Superior temporal gyrus (tissue), 1 donor: ENCODE measurements around the gene ACVR1B.
A peak's percentile ranks its signal among the peaks of the same experiment; 100 is the strongest.

Source experiments
- DNase-seq: peaks from one replicate; pipeline ENCODE4 v3.0.0-alpha.2; 2016; ENCODE audit errors: extremely low spot score

Gene ACVR1B

GRCh38 chr12:52004042-52004648 is 52.6 kb downstream of the ACVR1B start:
- DNase-seq = peak; percentile 90

GRCh38 chr12:52005218-52005902 is 53.9 kb downstream of the ACVR1B start:
- peak; percentile 49 for DNase-seq

- no peak for DNase-seq
Observed at GRCh38 chr12:52005903-52006703, 54.6 kb downstream of the ACVR1B start.

DNA sequence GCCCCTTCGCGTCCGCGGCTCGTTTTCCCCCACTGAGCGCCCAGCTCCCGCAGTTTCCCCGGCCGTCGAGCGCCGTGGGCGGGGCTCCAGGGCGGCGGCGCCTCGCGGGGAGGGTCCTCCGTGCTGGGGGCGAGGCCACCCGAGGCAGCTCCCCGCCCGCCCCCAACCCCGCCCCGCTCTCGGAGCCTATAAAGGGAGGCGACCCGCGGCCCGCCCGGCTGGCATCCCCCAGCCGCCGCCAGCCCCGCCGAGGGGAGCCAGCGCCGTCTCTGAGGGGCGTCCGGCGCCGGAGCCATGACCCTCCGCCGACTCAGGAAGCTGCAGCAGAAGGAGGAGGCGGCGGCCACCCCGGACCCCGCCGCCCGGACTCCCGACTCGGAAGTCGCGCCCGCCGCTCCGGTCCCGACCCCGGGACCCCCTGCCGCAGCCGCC is 55.2 kb downstream of the ACVR1B start, which contains the start of gene TAMALIN:
Gene TAMALIN, plus strand, starts transcription at position 221 of the 432 bp plus-strand sequence. Its CDS starts 74 bp downstream, at position 295.
- no peak for DNase-seq

DNA sequence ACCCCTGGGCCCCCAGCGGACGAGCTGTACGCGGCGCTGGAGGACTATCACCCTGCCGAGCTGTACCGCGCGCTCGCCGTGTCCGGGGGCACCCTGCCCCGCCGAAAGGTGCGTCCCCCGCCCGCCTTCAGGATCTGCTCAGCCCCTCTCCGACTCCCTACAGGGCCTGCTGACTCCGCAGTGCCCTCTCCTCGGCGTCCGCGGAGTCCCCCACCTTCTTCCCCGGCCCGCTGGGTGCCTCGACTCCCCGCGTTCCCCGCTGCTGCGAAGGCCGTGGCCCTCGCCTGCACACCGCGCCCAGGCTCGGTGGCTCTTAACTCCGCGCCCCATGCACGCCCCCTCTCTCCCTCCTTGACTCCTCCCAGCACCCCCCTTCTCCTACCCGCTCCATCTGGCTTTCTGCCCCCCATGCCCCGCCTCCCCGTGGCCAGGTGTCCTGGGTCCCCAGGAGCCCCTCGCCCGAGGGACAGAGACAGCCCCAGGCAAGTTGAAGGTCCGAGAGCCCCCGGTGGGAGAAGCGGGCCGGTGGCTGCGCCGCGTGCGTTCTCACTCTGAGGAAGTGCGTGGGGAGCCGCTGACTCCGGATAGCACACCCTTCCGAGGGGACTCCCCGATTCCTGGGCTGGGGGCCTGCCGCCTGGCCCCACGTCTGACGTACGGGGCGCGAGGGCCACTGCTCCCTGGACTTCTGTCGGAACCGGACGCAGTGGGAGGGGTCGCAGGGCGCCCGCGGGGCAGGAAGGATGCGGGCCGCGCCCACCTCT is 55.8 kb downstream of the ACVR1B start:
- DNase-seq = no peak

GRCh38 chr12:52007982-52008510 is 56.5 kb downstream of the ACVR1B start:
- DNase-seq = no peak

GRCh38 chr12:52009081-52009751 is 57.7 kb downstream of the ACVR1B start:
- DNase-seq = no peak

DNA sequence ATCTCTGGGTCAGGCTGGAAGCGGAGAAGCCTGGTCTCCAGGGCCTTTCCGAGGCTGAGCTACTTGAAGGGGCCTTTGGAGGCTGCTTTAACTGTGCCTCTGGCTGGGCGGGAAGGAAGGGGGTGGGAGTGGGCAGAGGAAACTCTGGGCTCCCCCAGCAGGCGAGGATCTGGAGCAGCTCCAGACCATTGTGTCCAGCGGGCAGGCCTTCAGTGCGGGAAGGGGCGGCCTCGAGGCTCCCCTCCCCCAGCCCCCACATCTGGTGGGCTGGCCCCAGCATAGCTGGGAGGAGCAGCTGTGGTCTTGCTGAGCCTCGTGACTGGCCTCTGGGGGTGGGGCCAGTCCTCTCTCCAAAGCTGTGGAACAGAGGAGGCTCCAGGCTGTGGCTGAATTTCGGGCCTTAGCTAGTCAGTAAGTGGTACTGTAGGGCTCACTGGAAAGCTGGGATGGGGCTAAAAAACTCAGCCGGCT is 58.7 kb downstream of the ACVR1B start:
- DNase-seq = peak; percentile 86

GRCh38 chr12:52010692-52011601 is 59.4 kb downstream of the ACVR1B start:
- DNase-seq = peak; percentile 19

DNA sequence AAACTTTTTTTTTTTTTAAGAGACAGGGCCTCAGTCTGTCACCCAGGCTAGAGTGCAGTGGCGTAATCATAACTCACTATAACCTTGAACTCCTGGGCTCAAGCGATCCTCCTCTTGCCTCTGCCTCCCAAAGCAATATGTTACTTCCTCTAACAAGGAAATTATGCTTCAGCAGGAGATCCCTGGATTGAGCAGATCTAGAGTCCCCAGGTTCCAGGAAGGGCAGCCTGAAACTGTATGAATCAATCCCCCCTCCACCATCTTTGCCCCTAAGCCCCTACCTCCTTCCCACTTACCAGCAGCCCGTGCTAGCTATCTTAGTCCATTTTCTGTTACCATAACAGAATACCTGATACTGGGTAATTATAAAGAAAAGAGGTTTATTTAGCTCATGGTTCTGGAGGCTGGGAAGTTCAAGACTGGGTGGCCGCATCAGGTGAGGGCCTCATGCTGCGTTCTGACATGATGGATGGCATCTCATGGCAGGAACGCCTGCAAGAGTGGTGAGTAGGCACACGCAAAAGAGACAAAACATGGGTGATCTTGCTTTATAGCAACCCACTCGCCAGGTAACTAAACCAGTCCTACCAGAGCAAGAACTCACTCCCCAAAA is 60.2 kb downstream of the ACVR1B start:
- no peak for DNase-seq

DNA sequence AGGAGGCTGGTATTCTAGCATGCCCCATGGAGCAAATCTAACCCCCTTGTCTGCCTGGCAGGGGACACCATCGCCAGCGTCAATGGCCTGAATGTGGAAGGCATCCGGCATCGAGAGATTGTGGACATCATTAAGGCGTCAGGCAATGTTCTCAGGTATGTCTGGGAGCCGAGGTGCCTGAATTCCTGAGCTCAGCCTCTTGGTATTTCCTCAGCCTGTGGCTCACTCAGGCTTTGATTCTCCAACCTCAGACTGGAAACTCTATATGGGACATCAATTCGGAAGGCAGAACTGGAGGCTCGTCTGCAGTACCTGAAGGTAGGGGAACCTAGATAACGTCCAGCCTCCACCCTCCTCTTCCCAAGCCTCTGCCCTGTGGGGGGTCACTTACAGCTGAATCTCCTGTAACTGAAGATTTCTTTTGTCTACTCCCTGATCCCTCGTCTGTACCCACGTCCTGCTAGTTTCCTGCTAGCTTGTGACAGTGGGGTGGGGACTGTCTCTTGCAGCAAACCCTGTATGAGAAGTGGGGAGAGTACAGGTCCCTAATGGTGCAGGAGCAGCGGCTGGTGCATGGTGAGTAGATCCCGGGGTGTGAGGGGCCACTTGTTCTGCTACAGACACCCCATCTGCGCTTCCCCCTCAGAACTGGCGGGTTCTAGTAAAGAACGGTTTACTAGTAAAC is 62.3 kb downstream of the ACVR1B start:
- DNase-seq = no peak

- no peak for DNase-seq
Observed at GRCh38 chr12:52014567-52015530, 63.4 kb downstream of the ACVR1B start.

DNA sequence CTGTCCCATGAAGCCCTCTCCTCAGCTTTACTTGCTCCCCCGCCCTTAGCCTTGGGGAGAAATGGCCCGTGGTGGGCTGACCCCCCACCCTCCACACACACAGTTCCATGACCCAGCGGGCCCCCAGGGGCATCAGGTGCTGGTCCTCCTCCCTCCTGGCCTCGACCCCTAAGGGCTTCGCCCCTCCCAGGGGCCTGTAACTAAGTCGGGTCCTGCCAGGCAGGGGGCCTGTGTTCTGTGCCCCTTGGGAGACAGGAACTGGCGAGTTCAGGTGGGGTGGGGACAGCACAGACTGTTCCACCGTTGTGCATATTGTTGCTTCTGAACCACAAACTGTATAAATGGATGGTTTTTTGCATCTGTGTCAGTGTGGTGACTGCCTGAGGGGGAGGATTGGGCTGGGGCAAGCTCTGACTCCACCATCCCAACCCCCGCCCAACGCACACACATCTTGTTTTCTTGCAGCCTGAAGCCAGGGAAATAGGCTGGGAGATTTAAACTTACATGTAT is 64.1 kb downstream of the ACVR1B start:
- no peak for DNase-seq

DNA sequence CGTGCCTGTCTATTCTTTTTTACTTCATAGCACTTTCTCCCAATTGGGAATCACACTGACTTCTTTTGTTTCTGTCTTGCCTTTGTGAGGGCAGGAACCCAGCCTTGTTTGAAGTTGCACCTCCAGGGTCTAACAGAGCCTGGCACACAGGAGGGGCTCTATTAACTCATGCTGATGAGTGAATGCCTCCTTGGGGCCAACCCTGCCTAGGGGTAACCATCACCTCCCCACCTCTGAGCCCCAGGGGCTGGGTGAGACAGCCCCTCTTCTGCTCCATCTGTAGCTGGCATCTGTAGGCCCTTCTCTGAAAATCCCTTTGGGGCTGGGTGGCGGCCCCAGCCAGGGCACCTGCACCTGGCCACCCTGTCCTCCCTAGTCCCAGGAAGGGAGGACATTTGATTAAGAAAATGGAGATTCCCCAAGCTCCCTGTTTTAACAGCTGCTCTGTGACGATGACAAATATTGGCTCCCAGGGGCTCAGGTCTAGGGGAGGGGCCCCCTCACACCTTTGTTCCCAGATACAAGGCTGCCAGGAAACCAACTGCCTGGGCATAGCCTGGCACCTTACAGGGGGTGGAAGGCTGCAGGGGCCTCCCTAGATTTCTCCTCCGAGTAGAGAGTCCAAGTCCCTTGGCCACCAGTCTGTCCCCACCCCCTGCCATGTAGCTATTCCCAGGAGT is 67.1 kb downstream of the ACVR1B start:
- no peak for DNase-seq

GRCh38 chr12:52019113-52019770 is 67.7 kb downstream of the ACVR1B start:
- DNase-seq = no peak
